ENCODE results near the gene SLC6A8. TPM values are rescaled to one million over a fixed set of nuclear protein-coding genes. Genes with fewer than 3 reads are reported as not detected.
A peak's percentile ranks its signal among the peaks of the same experiment; 100 is the strongest.

Gene SLC6A8
- total RNA-seq, 1 donor: 19.5 TPM

GRCh38 chrX:153726286-153727122 is 38.8 kb downstream of the SLC6A8 start:
- peak; percentile 95 for DNase-seq (ENCODE audit: insufficient read length, low spot score, missing footprints)
- Histone ChIP-seq H3K4me1 (ENCODE audit: insufficient read depth, low read length) (peaks cover 27% of the 10 kb centered on the region), H3K4me3 (ENCODE audit: insufficient read depth, low read length) (peak overlapping the region; percentile 51)

GRCh38 chrX:153727123-153727931 is 39.6 kb downstream of the SLC6A8 start:
- peak; percentile 92 for DNase-seq (ENCODE audit: insufficient read length, low spot score, missing footprints)
- Histone ChIP-seq H2AFZ (ENCODE audit: low read length) (no peak overlapping the region), H3K36me3 (ENCODE audit: insufficient read depth, low read length) (no peaks in the 10 kb centered on the region)

More at GRCh38 chrX:153726286-153727122, 38.8 kb downstream of the SLC6A8 start:
- Histone ChIP-seq H3K4me2 (ENCODE audit: insufficient read depth, low read length) (peak overlapping the region; percentile 64), H2AFZ (ENCODE audit: low read length) (no peak overlapping the region), H3K36me3 (ENCODE audit: insufficient read depth, low read length) (no peaks in the 10 kb centered on the region), H3K27me3 (ENCODE audit: insufficient read depth, low read length) (no peaks in the 10 kb centered on the region), H3K79me2 (ENCODE audit: insufficient read depth, low read length) (peaks cover 29% of the 10 kb centered on the region), H3K27ac (ENCODE audit: low read depth, low read length) (peak overlapping the region; percentile 41), H4K20me1 (ENCODE audit: insufficient read depth, low read length) (peaks cover 6% of the 10 kb centered on the region), H3K9me3 (ENCODE audit: low read depth, low read length) (no peaks in the 10 kb centered on the region)
- TF ChIP-seq CTCF (IDR thresholded peaks at IDR 0.05; ENCODE audit: extremely low read depth, low read depth, low read length): no peak

GRCh38 chrX:153728095-153728494 is 40.4 kb downstream of the SLC6A8 start:
- no peak overlapping the region for H3K27ac ChIP-seq (ENCODE audit: low read depth, low read length)
- H4K20me1 ChIP-seq (ENCODE audit: insufficient read depth, low read length): peaks cover 3% of the 10 kb centered on the region
- no peaks in the 10 kb centered on the region for H3K27me3 ChIP-seq (ENCODE audit: insufficient read depth, low read length)
- peak; percentile 74 for DNase-seq (ENCODE audit: insufficient read length, low spot score, missing footprints)
- H3K79me2 ChIP-seq (ENCODE audit: insufficient read depth, low read length): peaks cover 15% of the 10 kb centered on the region
- no peaks in the 10 kb centered on the region for H3K36me3 ChIP-seq (ENCODE audit: insufficient read depth, low read length)
- no peak overlapping the region for H3K4me2 ChIP-seq (ENCODE audit: insufficient read depth, low read length)
- TF ChIP-seq CTCF (IDR thresholded peaks at IDR 0.05; ENCODE audit: extremely low read depth, low read depth, low read length): no peak
- no peak overlapping the region for H2AFZ ChIP-seq (ENCODE audit: low read length)
- H3K9me3 ChIP-seq (ENCODE audit: low read depth, low read length): peaks cover 3% of the 10 kb centered on the region
- peaks cover 17% of the 10 kb centered on the region for H3K4me1 ChIP-seq (ENCODE audit: insufficient read depth, low read length)
- H3K4me3 ChIP-seq (ENCODE audit: insufficient read depth, low read length): no peak overlapping the region

More at GRCh38 chrX:153727123-153727931, 39.6 kb downstream of the SLC6A8 start:
- no peak for TF ChIP-seq CTCF (IDR thresholded peaks at IDR 0.05; ENCODE audit: extremely low read depth, low read depth, low read length)
- H3K79me2 ChIP-seq (ENCODE audit: insufficient read depth, low read length): peaks cover 23% of the 10 kb centered on the region
- no peaks in the 10 kb centered on the region for H3K27me3 ChIP-seq (ENCODE audit: insufficient read depth, low read length)
- H3K27ac ChIP-seq (ENCODE audit: low read depth, low read length): peak overlapping the region; percentile 41
- peaks cover 22% of the 10 kb centered on the region for H3K4me1 ChIP-seq (ENCODE audit: insufficient read depth, low read length)
- H3K4me3 ChIP-seq (ENCODE audit: insufficient read depth, low read length): peak overlapping the region; percentile 51
- peak overlapping the region; percentile 64 for H3K4me2 ChIP-seq (ENCODE audit: insufficient read depth, low read length)
- H4K20me1 ChIP-seq (ENCODE audit: insufficient read depth, low read length): peaks cover 6% of the 10 kb centered on the region
- peaks cover 3% of the 10 kb centered on the region for H3K9me3 ChIP-seq (ENCODE audit: low read depth, low read length)

Data from osteoblast (primary cell).